IPS-18c (cell line): Measurements from ENCODE around the gene MEIS1.

Experiments
- H3K4me3 ChIP-seq: 2 replicates; pipeline ENCODE4 v1.7.0; 2013; ENCODE audit warnings: low read depth, mild to moderate bottlenecking, low read length, moderate library complexity; ENCODE audit not compliant: insufficient read depth
- H3K9me3 ChIP-seq: one replicate; pipeline ENCODE4 v1.6.1; 2013; ENCODE audit warnings: mild to moderate bottlenecking, low read length, moderate library complexity; ENCODE audit not compliant: control insufficient read depth, insufficient read depth

The MEIS1 gene

DNA sequence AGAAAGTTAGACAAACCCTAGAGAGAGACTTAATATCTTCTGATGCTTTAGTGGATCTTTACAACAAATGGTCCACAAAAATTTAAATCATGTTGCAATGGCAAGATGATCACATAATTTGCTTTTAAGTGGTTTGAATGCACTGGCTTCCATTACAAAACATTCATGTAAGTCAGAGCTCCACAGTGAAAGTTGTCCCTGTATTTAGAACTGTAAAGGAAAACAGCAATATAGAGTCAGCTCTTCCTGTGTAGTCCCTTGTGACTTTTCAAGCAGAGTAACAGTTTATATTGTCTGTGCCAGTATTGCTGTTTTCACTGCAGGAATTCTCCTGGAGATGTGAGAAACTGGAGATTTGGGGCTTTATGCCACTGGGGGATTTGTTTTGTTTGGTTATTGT, 77.7 kb downstream of the MEIS1 start:
- Histone ChIP-seq H3K4me3 (no peak overlapping the region), H3K9me3 (no peaks in the 10 kb centered on the region)

GRCh38 chr2:66515743-66516142, 80.8 kb downstream of the MEIS1 start:
- H3K9me3 ChIP-seq: no peaks in the 10 kb centered on the region

DNA sequence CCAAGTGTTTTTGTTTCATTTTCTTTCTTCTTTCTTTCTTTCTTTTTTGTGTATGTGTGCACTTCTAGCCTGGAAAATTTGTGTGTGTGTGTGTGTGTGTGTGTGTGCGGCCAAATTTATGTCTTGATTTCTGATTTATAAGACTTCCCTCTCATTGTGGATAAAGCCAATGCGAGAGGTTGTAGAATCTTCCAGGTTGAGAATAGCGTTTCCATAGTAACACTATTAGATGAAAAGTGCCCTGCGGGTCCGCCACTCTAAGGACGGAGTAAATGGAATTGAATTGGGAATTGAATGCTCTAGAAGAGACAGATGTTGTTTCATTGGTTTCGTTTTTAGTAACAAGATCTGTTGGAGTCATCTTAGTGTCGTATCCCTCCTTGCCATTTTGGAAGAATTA, 81.6 kb downstream of the MEIS1 start:
- Histone ChIP-seq H3K4me3 (no peak overlapping the region), H3K9me3 (no peaks in the 10 kb centered on the region)

More at GRCh38 chr2:66515743-66516142, 80.8 kb downstream of the MEIS1 start:
- no peak overlapping the region for H3K4me3 ChIP-seq

DNA sequence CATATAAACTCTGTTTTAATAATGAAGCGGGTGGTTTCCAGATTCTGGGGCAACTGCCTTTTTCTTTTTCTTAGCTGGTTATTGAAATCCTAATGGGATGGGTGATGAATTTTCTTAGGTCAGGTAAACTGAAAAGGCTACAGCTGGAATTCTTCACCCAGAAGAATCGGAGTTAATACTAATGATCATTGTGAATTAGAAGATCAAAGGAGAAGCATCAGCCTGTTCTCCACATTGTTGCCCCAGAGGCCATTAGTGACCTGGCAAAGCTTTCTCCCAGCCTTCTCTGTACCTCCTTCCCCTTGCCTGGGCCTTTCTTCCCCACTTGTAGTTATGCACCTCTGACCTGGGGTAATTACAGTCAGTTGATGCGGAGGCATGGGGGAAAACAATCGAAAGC, 82.8 kb downstream of the MEIS1 start:
- Histone ChIP-seq H3K4me3 (no peak overlapping the region), H3K9me3 (no peaks in the 10 kb centered on the region)

GRCh38 chr2:66519264-66519843, 84.4 kb downstream of the MEIS1 start:
- H3K9me3 ChIP-seq: no peaks in the 10 kb centered on the region
- H3K4me3 ChIP-seq: no peak overlapping the region

DNA sequence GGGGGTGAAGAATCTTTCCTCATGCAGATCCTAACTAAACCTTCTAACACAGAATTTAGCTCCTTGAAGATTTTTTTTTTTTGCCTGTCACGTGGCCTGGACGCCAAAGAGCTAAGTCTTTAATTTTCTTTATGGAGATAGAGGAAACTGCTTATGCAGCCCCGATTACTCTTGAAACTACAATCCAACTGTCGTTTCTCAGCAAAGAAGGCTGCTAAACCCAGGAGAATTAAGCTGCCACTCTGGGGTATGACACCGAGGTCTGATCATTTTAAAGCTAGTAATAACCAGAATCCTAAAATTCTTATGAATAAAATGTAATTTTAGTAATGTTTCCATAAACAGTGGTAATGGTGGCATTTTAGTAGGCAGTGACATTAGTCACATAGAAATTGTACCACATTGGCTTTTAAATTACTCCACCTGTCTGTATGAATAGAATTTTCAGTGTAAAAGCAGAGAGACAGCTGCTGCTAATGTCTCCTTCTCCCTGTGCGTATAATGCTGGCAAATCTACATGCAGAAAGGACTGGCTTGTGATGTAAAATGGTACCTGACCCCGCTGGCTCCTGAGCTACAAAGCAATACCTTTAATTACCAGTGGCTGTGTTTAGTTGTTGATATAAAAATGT, 86.5 kb downstream of the MEIS1 start:
- Histone ChIP-seq H3K4me3 (no peak overlapping the region), H3K9me3 (no peaks in the 10 kb centered on the region)

- Histone ChIP-seq H3K4me3 (no peak overlapping the region), H3K9me3 (no peaks in the 10 kb centered on the region)
Observed at GRCh38 chr2:66522611-66523376, 87.9 kb downstream of the MEIS1 start.

DNA sequence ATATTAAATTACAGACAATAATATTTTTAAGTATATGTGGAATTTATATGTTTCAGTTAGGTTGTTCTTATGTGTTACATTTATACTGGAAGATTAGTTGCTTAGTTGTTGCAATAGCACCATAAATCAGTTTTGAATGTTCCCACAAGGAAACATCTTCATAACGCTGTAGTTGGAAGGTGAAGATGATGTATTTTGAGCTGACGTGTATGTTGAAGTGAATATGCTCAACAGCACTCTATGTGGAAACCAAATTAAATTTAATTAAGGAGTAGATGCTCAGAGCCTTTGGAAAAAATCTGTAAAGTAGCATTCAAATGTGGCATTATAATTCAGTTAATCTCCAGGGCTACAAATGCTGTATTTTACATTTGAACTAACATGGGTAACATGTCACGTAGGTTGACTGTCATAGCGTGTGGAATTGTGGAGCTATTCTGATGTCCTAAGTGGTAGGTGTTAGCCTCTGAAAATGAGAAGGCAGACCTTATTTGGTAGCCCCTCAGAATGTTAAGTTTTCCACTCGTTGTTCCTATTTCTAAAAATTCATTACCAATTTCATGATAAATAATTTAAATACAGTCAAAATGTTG, 88.5 kb downstream of the MEIS1 start:
- H3K4me3 ChIP-seq: no peak overlapping the region
- H3K9me3 ChIP-seq: no peaks in the 10 kb centered on the region

DNA sequence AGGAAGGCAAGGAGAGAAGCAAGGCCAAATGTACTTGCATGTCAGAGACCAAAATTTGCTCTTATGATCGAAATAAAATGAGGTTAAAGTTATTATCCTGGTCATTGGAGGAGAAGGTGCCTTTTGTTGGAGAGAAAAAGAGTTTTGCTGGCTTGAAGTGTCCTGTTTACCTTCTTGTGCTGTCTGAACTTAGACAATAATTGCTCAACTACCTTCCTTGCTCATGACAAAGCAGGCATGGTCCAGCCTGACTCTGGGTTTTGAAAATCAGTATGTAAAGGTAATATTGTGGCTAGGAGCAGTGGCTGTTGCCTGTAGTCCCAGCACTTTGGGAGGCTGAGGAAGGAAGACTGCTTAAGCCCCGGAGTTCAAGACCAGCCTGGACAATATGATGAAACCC, 89.1 kb downstream of the MEIS1 start:
- no peaks in the 10 kb centered on the region for H3K9me3 ChIP-seq
- no peak overlapping the region for H3K4me3 ChIP-seq

- Histone ChIP-seq H3K4me3 (no peak overlapping the region), H3K9me3 (no peaks in the 10 kb centered on the region)
Observed at GRCh38 chr2:66525606-66526005, 90.7 kb downstream of the MEIS1 start.

DNA sequence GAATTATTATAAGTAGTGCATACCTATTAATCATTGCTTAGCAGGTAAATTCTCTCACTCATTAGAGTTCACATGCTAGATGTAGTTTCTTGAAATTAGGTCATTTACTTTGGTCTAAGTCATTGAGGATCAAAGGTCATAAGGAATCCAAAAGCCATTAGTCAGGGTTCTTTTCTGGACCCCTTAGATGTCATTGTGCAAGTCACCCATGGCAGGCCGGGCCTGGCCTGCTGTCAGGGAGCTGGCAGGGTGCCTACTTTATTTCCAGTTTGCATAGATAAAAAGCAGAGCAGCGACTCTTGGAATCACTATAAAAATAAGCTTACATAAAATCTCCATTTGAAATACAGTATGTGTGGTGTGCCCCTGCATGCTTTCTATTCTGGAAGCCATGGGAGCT, 91.3 kb downstream of the MEIS1 start:
- no peak overlapping the region for H3K4me3 ChIP-seq
- H3K9me3 ChIP-seq: no peaks in the 10 kb centered on the region

GRCh38 chr2:66528974-66529724, 94.2 kb downstream of the MEIS1 start:
- H3K4me3 ChIP-seq: no peak overlapping the region
- no peaks in the 10 kb centered on the region for H3K9me3 ChIP-seq

DNA sequence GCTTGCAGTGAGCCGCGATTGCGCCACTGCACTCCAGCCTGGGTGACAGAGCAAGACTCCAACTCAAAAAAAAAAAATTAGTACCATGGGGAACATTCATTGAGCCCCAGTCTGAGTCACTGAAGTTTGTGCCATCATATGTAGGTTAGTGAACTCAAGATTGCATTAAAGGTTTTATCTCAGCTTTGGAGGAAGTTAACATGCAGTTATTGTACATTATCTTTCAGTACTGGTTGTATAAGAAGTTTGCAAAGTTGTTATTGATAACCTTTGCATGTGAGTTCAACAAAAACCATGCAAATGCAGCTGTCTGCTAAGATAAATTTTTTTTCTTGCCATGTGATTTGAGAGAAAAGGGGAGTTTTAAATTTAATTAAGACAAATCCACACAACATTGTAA, 95.7 kb downstream of the MEIS1 start:
- no peak overlapping the region for H3K4me3 ChIP-seq
- H3K9me3 ChIP-seq: no peaks in the 10 kb centered on the region

GRCh38 chr2:66531155-66531554, 96.2 kb downstream of the MEIS1 start:
- no peak overlapping the region for H3K4me3 ChIP-seq
- no peaks in the 10 kb centered on the region for H3K9me3 ChIP-seq

- Histone ChIP-seq H3K9me3 (no peaks in the 10 kb centered on the region), H3K4me3 (no peak overlapping the region)
Observed at GRCh38 chr2:66531567-66531966, 96.6 kb downstream of the MEIS1 start.

DNA sequence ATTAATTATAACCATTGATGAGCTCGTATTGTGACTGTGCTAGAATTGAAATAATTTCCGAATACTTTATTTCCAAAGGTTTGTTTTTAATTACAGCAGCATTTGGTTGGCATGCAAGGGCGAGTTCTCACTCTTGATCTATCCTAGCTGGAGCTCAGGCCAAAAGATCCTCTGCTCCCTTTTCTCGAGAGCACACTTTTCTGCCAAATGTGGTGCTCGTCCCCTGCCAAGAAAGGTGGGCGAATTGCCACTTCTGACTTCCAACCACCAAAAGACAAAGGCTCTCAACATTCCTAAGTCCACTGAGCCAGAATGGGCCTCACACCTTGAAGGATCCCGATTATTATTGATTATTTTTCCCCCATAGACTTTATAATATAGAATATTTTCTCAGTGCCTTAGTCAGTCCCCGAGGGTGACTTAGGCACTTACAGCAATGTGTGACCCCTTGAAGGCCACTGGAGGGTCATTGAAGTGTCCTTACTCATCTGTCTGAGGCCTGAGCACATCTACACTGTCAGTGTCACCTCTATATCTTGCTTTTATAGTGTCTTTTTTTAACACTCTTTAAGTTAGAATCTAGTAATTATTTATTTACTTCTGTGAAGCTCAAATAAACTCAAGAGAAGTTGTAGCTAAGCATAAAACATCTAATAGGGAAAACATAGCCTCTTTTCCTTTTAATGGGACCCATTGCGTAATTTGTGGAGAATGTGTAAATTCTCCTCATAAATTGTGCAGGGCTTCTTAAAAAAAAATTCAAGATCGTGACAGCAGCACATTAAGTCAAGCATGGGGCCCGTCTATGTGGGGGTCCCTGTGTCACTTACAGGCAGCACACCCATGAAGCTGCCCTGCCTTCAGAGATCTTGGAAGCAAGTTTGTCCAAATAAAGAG, 98.3 kb downstream of the MEIS1 start:
- H3K9me3 ChIP-seq: no peaks in the 10 kb centered on the region
- no peak overlapping the region for H3K4me3 ChIP-seq

DNA sequence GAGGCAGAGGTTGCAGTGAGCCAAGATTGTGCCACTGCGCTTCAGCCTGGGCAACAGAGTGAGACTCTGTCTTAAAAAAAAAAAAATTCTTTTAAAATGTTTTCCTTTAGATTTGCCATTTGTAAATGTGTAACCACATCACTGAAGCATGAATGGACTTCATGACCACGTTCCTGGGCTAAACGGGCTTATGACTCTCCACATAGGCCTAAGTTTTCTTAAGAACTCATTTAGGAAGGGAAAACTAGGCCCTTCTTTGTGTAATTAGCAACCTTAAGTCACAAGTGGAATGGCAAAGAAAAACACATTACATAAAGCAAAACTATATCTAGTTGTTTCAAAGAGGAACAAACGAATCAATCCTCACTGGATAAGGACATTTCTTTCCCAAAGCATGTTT, 99.5 kb downstream of the MEIS1 start:
- Histone ChIP-seq H3K9me3 (no peaks in the 10 kb centered on the region), H3K4me3 (no peak overlapping the region)
